Effector memory CD8-positive, alpha-beta T cell (primary cell): Measurements from ENCODE around the gene SBNO1.

Experiments used
- ATAC-seq: fragments of 150-1000 bp; cut with Tn5 transposase; replicated peaks from 2 replicates; pipeline ENCODE4 v1.10.0; 2021; ENCODE audit warnings: mild to moderate bottlenecking, moderate library complexity
- DNase-seq, 3 experiments: peaks; one replicate each; pipeline ENCODE4 v3.0.0; 2021
- H3K27ac Mint-ChIP-seq, 2 donors: one replicate each; pipeline ENCODE4 v1.8.0; 2022; ENCODE audit warnings: mild to moderate bottlenecking in 2 of 2, mixed read lengths in 2 of 2, moderate library complexity in 2 of 2
- H3K27me3 Mint-ChIP-seq, 2 donors: one replicate each; pipeline ENCODE4 v1.8.0; 2022; ENCODE audit warnings: mixed read lengths in 2 of 2
- H3K36me3 Mint-ChIP-seq: one replicate; pipeline ENCODE4 v1.8.0; 2022; ENCODE audit warnings: mild to moderate bottlenecking, moderate library complexity, mixed read lengths; ENCODE audit not compliant: insufficient read depth
- H3K4me1 Mint-ChIP-seq, 2 donors: one replicate each; pipeline ENCODE4 v1.8.0; 2022; ENCODE audit warnings: low read depth in 2 of 2, mixed read lengths in 2 of 2
- H3K4me3 Mint-ChIP-seq, 2 donors: one replicate each; pipeline ENCODE4 v1.8.0; 2022; ENCODE audit warnings: mild to moderate bottlenecking in 2 of 2, mixed read lengths in 2 of 2, moderate library complexity in 2 of 2
- H3K9me3 Mint-ChIP-seq, 2 donors: one replicate each; pipeline ENCODE4 v1.8.0; 2022; ENCODE audit warnings: mixed read lengths in 2 of 2

The SBNO1 gene

DNA sequence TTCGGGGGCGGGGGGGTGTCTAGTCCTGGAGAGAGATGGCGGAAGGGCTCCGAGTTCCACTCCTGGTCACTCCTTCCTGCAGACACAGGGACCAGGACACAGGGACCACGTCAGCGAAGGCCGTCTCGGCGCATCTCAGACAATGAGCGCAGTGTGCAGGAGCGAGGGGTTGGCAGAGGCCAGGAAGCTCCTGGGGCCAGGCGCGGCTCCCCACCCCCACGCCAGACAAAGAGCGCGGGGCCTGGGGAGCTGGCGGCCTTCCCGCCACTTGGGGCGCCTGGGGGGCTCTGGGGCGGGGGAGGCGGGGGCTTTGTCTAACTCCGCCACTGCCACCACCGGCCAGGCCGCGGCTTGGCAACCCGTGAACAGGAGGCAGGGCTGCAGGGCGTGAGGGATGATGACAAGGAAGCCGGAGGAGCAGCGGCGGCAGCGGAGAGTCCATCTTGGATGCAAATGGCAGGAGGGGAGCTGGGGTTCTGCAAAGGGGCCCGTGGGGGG lies 95.2 kb downstream of the SBNO1 start:
- no peaks in the 10 kb centered on the region for H3K9me3 Mint-ChIP-seq

GRCh38 chr12:123268850-123269249 lies 95.8 kb downstream of the SBNO1 start:
- peaks cover 4 to 16% of the 10 kb centered on the region in 2 donors for H3K4me1 Mint-ChIP-seq
- no peaks in the 10 kb centered on the region for H3K27me3 Mint-ChIP-seq
- DNase-seq = no peak
- H3K27ac Mint-ChIP-seq = peak overlapping the region in 1 of 2 donors; percentile 70
- H3K36me3 Mint-ChIP-seq = peaks cover 11% of the 10 kb centered on the region
- H3K4me3 Mint-ChIP-seq = peak overlapping the region; percentile 18 to 75
- ATAC-seq = no peak
- no peaks in the 10 kb centered on the region for H3K9me3 Mint-ChIP-seq

More for the DNA sequence above, 95.2 kb downstream of the SBNO1 start:
- peaks cover 4 to 16% of the 10 kb centered on the region in 2 donors for H3K4me1 Mint-ChIP-seq
- no peak for DNase-seq
- no peak for ATAC-seq
- H3K27ac Mint-ChIP-seq = peak overlapping the region; percentile 41 to 70
- H3K4me3 Mint-ChIP-seq = peak overlapping the region; percentile 75 to 77
- peaks cover 11% of the 10 kb centered on the region for H3K36me3 Mint-ChIP-seq
- H3K27me3 Mint-ChIP-seq = no peaks in the 10 kb centered on the region

GRCh38 chr12:123267991-123268843 lies 96.4 kb downstream of the SBNO1 start:
- DNase-seq = no peak
- H3K27me3 Mint-ChIP-seq = no peaks in the 10 kb centered on the region

DNA sequence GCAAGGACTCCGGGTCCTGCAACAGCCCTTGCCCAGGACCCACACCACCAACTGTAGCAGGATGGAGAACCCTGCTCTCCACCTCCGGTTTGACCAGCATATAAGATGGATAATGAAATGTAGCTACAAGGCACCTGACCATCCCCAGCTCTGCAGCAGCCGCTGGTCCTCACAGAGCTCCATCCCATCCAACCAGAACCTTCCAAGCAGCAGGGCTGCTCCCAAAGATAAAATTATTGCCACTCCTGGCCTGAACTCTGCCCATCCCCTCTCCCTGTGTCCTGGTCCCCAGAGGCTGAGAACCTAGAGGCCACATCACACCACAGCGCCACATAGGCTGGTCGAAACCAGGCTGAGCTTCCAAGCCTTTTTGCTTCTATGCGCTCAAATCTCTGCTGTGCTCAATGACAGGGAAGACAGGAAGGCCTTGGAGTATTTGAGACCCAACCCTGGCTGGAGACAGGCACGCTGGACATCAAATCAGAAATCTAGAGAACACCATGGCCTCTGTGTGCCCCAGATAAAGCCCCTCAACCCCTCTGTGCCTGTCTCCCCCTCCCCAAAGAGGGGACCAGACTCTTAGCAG lies 97.2 kb downstream of the SBNO1 start:
- peaks cover 4 to 19% of the 10 kb centered on the region in 2 donors for H3K4me1 Mint-ChIP-seq
- H3K4me3 Mint-ChIP-seq = no peak overlapping the region
- no peaks in the 10 kb centered on the region for H3K27me3 Mint-ChIP-seq
- ATAC-seq = no peak
- H3K9me3 Mint-ChIP-seq = no peaks in the 10 kb centered on the region
- no peak for DNase-seq
- peak overlapping the region in 1 of 2 donors; percentile 60 for H3K27ac Mint-ChIP-seq
- peaks cover 11% of the 10 kb centered on the region for H3K36me3 Mint-ChIP-seq

More at GRCh38 chr12:123267991-123268843, 96.4 kb downstream of the SBNO1 start:
- Mint-ChIP-seq H3K9me3 (no peaks in the 10 kb centered on the region), H3K27ac (no peak overlapping the region), H3K4me3 (peak overlapping the region in 1 of 2 donors; percentile 48), H3K4me1 (peaks cover 4 to 19% of the 10 kb centered on the region in 2 donors), H3K36me3 (peaks cover 11% of the 10 kb centered on the region)
- ATAC-seq = no peak

DNA sequence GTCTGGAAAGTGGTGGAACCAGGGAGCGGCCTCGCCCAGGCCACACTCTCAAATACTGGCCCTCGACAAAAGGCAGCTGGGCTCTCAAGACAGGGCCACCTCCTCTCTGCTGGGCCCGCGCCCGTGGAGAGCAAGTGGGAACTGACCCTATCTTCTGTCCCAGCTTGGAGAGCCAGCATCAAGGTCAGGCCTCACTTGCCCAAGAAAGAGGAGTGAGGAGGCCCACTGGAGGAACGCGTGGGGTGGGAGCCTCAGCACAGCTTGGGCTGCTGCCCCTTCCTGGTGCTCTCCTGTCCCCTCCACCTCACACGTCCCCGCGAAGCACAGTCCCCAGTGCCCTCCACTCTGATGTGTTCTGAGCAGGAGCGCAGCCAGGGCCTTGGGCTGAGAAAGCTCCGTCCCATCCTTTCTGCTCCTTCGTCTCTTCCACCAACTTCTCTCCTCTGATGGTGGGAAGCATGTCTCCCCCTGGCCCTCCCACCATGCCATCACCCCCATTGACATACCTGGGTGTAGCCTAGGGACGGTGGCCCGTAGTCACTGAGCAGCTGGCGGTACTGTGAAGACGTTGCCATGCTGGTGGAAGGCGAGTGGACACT lies 97.9 kb downstream of the SBNO1 start:
- peaks cover 4 to 19% of the 10 kb centered on the region in 2 donors for H3K4me1 Mint-ChIP-seq
- DNase-seq = no peak
- H3K36me3 Mint-ChIP-seq = peaks cover 11% of the 10 kb centered on the region
- H3K27me3 Mint-ChIP-seq = no peaks in the 10 kb centered on the region
- H3K27ac Mint-ChIP-seq = peak overlapping the region in 1 of 2 donors; percentile 60
- no peak overlapping the region for H3K4me3 Mint-ChIP-seq
- ATAC-seq = no peak
- no peaks in the 10 kb centered on the region for H3K9me3 Mint-ChIP-seq

GRCh38 chr12:123265851-123266678 lies 98.6 kb downstream of the SBNO1 start:
- H3K4me3 Mint-ChIP-seq = no peak overlapping the region
- no peak for ATAC-seq
- no peaks in the 10 kb centered on the region for H3K9me3 Mint-ChIP-seq
- H3K36me3 Mint-ChIP-seq = peaks cover 11% of the 10 kb centered on the region
- no peaks in the 10 kb centered on the region for H3K27me3 Mint-ChIP-seq
- peak overlapping the region; percentile 15 to 79 for H3K27ac Mint-ChIP-seq
- no peak for DNase-seq
- peaks cover 4 to 19% of the 10 kb centered on the region in 2 donors for H3K4me1 Mint-ChIP-seq

DNA sequence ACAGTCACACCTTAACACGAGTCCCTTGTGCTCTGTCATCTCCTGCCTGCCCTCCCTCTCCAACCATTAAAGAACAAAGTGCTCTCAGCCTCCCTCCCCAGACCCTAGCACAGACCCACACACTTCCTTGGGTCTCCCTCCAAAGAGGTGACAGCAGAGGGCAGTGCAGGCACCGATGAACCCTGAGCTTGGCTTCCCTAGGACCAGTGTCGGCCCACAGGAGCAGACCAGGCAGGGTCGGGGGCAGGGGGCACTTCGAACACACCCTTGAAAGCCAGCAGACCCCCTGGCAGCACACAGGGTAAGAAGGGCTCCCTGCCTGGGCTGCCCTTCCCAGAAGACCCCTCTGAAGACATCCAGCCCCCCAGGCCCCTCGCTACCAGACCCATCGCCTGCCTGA lies 100.0 kb downstream of the SBNO1 start:
- Mint-ChIP-seq H3K4me3 (no peak overlapping the region), H3K27me3 (no peaks in the 10 kb centered on the region), H3K4me1 (peaks cover 0 to 13% of the 10 kb centered on the region in 2 donors), H3K36me3 (peaks cover 6% of the 10 kb centered on the region), H3K27ac (peak overlapping the region; percentile 56 to 79), H3K9me3 (no peaks in the 10 kb centered on the region)
- ATAC-seq (peak; percentile 40), DNase-seq (no peak)

- DNase-seq (no peak), ATAC-seq (no peak)
- H3K27ac Mint-ChIP-seq = no peak overlapping the region
- no peaks in the 10 kb centered on the region for H3K27me3 Mint-ChIP-seq
- H3K9me3 Mint-ChIP-seq = no peaks in the 10 kb centered on the region
- H3K4me3 Mint-ChIP-seq = no peak overlapping the region
- H3K4me1 Mint-ChIP-seq = peaks cover 0 to 11% of the 10 kb centered on the region in 2 donors
- H3K36me3 Mint-ChIP-seq = peaks cover 4% of the 10 kb centered on the region
These were observed 101.3 kb downstream of the SBNO1 start for GRCh38 chr12:123263196-123263817.

DNA sequence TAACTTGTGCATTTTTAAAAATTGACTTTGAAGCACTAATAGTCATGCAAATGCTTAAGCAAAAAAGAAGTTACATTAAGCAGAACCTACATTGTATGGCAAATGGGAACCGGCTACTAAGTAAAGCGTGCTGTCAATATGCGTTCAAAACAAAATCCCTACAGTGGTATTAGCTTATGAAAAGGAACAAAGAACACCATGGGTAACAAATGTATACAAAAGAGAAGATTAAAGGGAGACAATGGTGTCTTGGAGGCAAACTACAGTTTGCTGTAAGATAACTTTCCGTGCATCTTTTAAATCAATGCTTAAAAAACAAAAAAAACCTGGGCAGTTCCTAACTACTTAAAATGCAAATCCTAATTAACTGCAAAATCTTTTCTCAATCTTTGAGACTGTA lies 103.5 kb downstream of the SBNO1 start:
- Mint-ChIP-seq H3K4me3 (no peak overlapping the region), H3K9me3 (no peaks in the 10 kb centered on the region), H3K27me3 (no peaks in the 10 kb centered on the region), H3K27ac (no peak overlapping the region), H3K4me1 (peaks cover 0 to 3% of the 10 kb centered on the region in 2 donors), H3K36me3 (peaks cover 24% of the 10 kb centered on the region)
- ATAC-seq (no peak), DNase-seq (no peak)

DNA sequence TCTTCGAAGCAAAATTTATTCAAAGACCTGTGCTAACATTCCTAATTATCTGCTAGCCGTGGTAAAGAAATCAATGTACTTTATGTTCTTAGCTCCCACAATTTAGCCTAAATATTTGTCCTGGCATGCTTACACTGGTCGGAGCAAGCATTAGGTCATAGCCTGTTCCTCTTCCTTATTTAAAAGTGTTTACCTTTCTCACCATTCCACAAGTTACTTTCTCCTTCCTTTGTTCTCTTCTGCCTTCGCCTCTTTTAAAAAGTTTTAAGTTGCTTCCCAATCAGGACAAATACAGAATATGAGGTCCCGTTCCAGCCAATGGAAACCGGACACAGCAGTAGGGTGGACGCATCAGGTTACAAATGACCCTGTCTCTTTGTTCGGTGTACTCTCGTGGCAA lies 104.6 kb downstream of the SBNO1 start:
- Mint-ChIP-seq H3K4me3 (no peak overlapping the region), H3K27ac (no peak overlapping the region), H3K27me3 (no peaks in the 10 kb centered on the region), H3K9me3 (no peaks in the 10 kb centered on the region), H3K4me1 (peaks cover 0 to 3% of the 10 kb centered on the region in 2 donors), H3K36me3 (peaks cover 33% of the 10 kb centered on the region)
- DNase-seq = no peak
- no peak for ATAC-seq

- H3K36me3 Mint-ChIP-seq = peaks cover 43% of the 10 kb centered on the region
- H3K27ac Mint-ChIP-seq = no peak overlapping the region
- H3K9me3 Mint-ChIP-seq = no peaks in the 10 kb centered on the region
- H3K4me1 Mint-ChIP-seq = peaks cover 0 to 2% of the 10 kb centered on the region in 2 donors
- no peak for ATAC-seq
- no peaks in the 10 kb centered on the region for H3K27me3 Mint-ChIP-seq
- H3K4me3 Mint-ChIP-seq = no peak overlapping the region
- DNase-seq = no peak
These were observed 106.1 kb downstream of the SBNO1 start for GRCh38 chr12:123258593-123258992.

- H3K4me3 Mint-ChIP-seq = no peak overlapping the region
- DNase-seq = no peak
- ATAC-seq = no peak
- no peaks in the 10 kb centered on the region for H3K9me3 Mint-ChIP-seq
- H3K27me3 Mint-ChIP-seq = no peaks in the 10 kb centered on the region
- H3K4me1 Mint-ChIP-seq = peaks cover 18 to 20% of the 10 kb centered on the region in 2 donors
- H3K36me3 Mint-ChIP-seq = peaks cover 50% of the 10 kb centered on the region
- peak overlapping the region in 1 of 2 donors; percentile 46 for H3K27ac Mint-ChIP-seq
These were observed 109.7 kb downstream of the SBNO1 start for GRCh38 chr12:123254853-123255446.
